GM21447 (cell line): ENCODE results near the gene PTPRD.

Source experiments
- ATAC-seq: cut with Tn5 transposase; IDR thresholded peaks from one replicate; pipeline ENCODE4 v1.9.1; 2021; ENCODE audit not compliant: unreplicated experiment

The PTPRD gene

DNA sequence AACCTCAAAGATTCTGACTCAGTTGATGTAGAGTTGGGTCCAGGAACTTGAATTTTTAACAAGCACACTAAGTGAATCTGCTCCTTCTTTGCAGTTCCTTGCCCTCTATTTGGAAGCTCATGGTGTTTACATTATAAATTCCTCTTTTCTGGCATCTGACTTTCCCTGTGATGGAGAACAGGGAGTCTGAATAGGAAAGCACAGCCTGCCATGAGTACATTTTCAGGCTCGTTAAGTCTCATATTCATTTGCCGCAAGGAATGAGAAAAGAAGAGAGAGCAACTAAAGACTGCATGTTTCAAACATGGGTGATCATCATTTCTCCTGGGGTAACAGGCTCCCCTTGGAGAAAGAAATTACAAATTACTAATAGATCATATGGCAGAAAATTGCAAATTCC lies 2345.2 kb downstream of the PTPRD start:
- no peak for ATAC-seq

DNA sequence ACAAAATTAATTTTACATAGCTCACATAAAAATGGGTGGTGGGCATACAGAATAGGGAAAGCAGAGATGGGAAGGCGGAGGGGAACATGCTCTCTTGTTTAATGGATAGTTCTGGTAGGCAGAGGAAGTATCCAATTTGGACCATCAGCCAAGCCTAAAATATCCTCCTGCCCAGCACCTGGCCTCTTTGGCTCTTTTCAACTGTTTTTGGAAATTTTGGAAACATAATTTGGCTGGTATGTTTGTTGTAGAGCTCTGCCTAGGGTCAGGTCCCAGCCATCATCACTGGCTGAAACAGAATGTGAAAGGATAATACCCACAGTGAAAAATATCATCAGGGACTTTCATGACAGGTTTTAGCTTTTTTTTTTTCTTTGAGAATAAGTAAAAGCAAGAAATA lies 2345.9 kb downstream of the PTPRD start:
- ATAC-seq, result no peak

DNA sequence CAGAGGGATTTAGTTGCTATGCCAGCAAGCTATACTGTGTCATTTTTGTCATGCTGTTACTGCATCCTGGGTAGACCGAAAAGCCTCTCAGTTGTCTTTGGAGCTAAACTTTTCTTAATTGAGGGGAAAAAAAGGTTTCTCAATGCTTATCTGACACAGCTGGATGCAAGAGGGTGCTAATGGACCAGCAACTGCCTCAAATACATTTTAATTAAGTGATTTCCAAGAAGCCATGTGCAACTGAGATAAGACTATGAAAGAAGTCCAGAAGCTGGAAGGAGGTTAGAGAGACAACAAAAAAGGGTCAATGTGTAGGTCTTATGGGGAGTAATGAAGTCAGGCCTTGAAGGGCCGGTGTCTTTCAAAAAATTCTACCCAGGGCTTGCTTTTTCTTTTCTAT lies 2347.5 kb downstream of the PTPRD start:
- no peak for ATAC-seq
